Measurements from ENCODE around the gene CLTCL1.
A peak's percentile ranks its signal among the peaks of the same experiment; 100 is the strongest.
"Not testable (repeated sequence)": the region's sequence is repeated elsewhere in the genome, so short reads cannot be mapped to it uniquely, and the experiment has no call there.

Gene CLTCL1

DNA sequence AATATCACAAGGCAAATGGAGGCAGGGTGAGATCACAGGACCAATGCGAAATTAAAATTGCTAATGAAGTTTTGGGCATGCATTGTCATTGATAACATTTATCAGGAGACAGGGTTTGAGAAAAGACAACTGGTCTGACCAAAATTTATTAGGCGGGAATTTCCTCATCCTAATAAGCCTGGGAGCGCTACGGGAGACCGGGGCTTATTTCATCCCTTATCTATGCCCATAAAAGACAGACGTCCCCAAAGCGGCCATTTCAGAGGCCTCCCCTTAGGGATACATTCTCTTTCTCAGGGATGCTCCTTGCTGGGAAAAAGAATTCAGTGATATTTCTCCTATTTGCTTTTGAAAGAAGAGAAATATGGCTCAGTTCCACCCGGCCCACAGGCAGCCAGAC, 28.6 kb upstream of the CLTCL1 start:
- not testable (repeated sequence) for H3K9me3 ChIP-seq (ENCODE audit: control insufficient read depth, insufficient read depth, low read length); H3K4me1 ChIP-seq (ENCODE audit: control insufficient read depth, insufficient read depth, low read length); H3K9ac ChIP-seq (ENCODE audit: low read depth, low read length); H3K27me3 ChIP-seq (ENCODE audit: control insufficient read depth, insufficient read depth, low read length); H3K36me3 ChIP-seq (ENCODE audit: control insufficient read depth, insufficient read depth, low read length); H3K4me3 ChIP-seq (ENCODE audit: low read depth, low read length)

- Histone ChIP-seq H3K27me3 (ENCODE audit: control insufficient read depth, insufficient read depth, low read length) (no peaks in the 10 kb centered on the region), H3K4me3 (ENCODE audit: low read depth, low read length) (no peak overlapping the region), H3K9me3 (ENCODE audit: control insufficient read depth, insufficient read depth, low read length) (no peaks in the 10 kb centered on the region), H3K36me3 (ENCODE audit: control insufficient read depth, insufficient read depth, low read length) (no peaks in the 10 kb centered on the region), H3K9ac (ENCODE audit: low read depth, low read length) (no peak overlapping the region), H3K4me1 (ENCODE audit: control insufficient read depth, insufficient read depth, low read length) (no peaks in the 10 kb centered on the region)
These were observed 27.8 kb upstream of the CLTCL1 start for GRCh38 chr22:19319281-19319680.

DNA sequence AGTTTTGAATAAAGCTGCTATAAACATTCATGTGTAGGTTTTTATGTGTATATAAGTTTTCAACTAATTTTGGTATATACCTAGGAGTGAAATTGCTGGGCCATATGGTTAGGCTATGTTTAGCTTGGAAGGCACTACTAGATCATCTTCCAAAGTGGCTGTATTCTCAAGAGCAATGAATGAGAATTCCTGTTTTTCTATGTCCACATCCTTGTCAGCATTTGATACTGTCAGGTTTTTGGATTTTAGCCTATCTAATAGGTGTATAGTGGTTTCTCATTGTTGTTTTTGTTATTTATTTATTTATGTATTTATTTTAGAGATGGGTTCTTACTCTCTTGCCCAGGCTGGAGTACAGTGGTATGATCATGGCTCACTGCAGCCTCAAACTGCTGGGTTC, 26.3 kb upstream of the CLTCL1 start:
- Histone ChIP-seq H3K9me3 (ENCODE audit: control insufficient read depth, insufficient read depth, low read length) (no peaks in the 10 kb centered on the region), H3K36me3 (ENCODE audit: control insufficient read depth, insufficient read depth, low read length) (no peaks in the 10 kb centered on the region), H3K27me3 (ENCODE audit: control insufficient read depth, insufficient read depth, low read length) (no peaks in the 10 kb centered on the region), H3K4me3 (ENCODE audit: low read depth, low read length) (no peak overlapping the region), H3K4me1 (ENCODE audit: control insufficient read depth, insufficient read depth, low read length) (no peaks in the 10 kb centered on the region), H3K9ac (ENCODE audit: low read depth, low read length) (no peak overlapping the region)

- H3K9me3 ChIP-seq (ENCODE audit: control insufficient read depth, insufficient read depth, low read length): no peaks in the 10 kb centered on the region
- no peaks in the 10 kb centered on the region for H3K36me3 ChIP-seq (ENCODE audit: control insufficient read depth, insufficient read depth, low read length)
- no peaks in the 10 kb centered on the region for H3K27me3 ChIP-seq (ENCODE audit: control insufficient read depth, insufficient read depth, low read length)
- no peak overlapping the region for H3K9ac ChIP-seq (ENCODE audit: low read depth, low read length)
- no peak overlapping the region for H3K4me3 ChIP-seq (ENCODE audit: low read depth, low read length)
- no peaks in the 10 kb centered on the region for H3K4me1 ChIP-seq (ENCODE audit: control insufficient read depth, insufficient read depth, low read length)
These were observed 16.4 kb upstream of the CLTCL1 start for GRCh38 chr22:19307872-19308271.

DNA sequence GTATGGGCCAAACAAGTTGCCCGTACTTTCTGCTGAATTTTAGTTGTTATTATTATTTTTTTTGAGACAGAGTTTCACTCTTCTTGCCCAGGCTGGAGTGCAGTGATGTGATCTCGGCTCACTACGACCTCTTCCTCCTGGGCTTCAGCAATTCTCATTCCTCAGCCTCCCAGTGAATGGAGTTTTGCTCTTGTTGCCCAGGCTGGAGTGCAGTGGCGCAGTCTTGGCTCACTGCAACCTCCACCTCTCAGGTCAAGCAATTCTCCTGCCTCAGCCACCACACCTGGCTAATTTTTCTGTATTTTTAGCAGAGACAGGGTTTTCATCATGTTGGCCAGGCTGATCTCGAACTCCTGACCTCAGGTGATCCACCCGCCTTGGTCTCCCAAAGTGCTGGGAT, 15.0 kb upstream of the CLTCL1 start:
- H3K9me3 ChIP-seq (ENCODE audit: control insufficient read depth, insufficient read depth, low read length); H3K4me3 ChIP-seq (ENCODE audit: low read depth, low read length); H3K27me3 ChIP-seq (ENCODE audit: control insufficient read depth, insufficient read depth, low read length); H3K9ac ChIP-seq (ENCODE audit: low read depth, low read length); H3K4me1 ChIP-seq (ENCODE audit: control insufficient read depth, insufficient read depth, low read length); H3K36me3 ChIP-seq (ENCODE audit: control insufficient read depth, insufficient read depth, low read length): not testable (repeated sequence)

DNA sequence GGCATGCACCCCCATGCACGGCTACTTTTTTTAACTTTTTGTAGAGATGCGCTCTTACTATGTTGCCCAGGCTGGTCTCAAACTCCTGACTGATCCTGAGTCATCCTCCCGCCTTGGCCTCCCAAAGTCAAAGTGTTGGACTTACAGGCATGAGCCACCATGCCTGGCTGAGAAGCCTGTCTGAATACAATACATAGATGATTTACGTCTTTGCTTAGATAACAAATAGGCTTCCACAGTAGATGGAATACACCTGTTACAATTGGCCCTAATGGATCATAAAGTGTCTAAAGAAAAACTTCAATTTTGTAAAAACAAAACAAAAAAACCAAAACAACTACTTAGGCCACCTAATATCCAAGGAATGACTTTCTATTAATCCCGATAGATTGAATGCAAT, 13.0 kb upstream of the CLTCL1 start:
- Histone ChIP-seq H3K4me1 (ENCODE audit: control insufficient read depth, insufficient read depth, low read length) (no peaks in the 10 kb centered on the region), H3K4me3 (ENCODE audit: low read depth, low read length) (no peak overlapping the region), H3K36me3 (ENCODE audit: control insufficient read depth, insufficient read depth, low read length) (no peaks in the 10 kb centered on the region), H3K9ac (ENCODE audit: low read depth, low read length) (no peak overlapping the region), H3K9me3 (ENCODE audit: control insufficient read depth, insufficient read depth, low read length) (no peaks in the 10 kb centered on the region), H3K27me3 (ENCODE audit: control insufficient read depth, insufficient read depth, low read length) (no peaks in the 10 kb centered on the region)

DNA sequence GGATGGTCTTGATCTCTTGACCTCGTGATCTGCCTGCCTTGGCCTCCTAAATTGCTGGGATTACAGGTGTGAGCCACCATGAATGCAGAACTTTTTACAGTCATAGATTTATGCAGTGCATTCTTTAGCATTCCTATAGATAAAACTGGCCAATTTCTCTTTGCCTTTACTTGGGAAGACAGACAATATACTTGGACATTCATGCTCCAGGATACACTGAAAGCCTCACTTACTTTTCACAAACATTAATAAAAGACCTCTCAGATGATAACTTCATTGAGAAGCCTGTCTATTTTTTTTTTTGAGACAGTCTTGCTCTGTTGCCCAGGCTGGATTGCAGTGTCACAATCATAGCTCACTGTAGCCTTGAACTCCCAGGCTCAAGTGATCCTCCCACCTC, 12.3 kb upstream of the CLTCL1 start:
- Histone ChIP-seq H3K36me3 (ENCODE audit: control insufficient read depth, insufficient read depth, low read length) (no peaks in the 10 kb centered on the region), H3K27me3 (ENCODE audit: control insufficient read depth, insufficient read depth, low read length) (no peaks in the 10 kb centered on the region), H3K9me3 (ENCODE audit: control insufficient read depth, insufficient read depth, low read length) (no peaks in the 10 kb centered on the region), H3K9ac (ENCODE audit: low read depth, low read length) (no peak overlapping the region), H3K4me3 (ENCODE audit: low read depth, low read length) (no peak overlapping the region), H3K4me1 (ENCODE audit: control insufficient read depth, insufficient read depth, low read length) (no peaks in the 10 kb centered on the region)

DNA sequence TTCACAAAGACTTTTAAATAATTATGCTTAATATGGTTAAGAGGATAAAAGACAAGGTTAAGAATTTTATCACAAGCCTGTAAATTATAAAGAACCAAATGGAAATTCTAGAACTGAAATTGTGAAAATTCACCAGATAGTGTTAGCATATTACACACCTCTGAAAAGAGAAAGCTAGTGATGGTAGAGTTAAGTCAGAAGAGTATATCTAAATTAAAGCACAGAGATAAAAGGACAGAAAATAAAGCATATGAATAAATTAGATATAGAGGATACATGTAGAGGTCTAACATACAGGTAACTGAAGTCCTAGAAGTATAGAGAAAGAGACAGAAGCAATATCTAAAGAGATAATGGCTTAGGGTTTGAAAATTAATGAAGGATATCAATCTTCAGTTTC, 4.2 kb upstream of the CLTCL1 start:
- Histone ChIP-seq H3K4me3 (ENCODE audit: low read depth, low read length) (no peak overlapping the region), H3K9me3 (ENCODE audit: control insufficient read depth, insufficient read depth, low read length) (no peaks in the 10 kb centered on the region), H3K4me1 (ENCODE audit: control insufficient read depth, insufficient read depth, low read length) (peaks cover 9% of the 10 kb centered on the region), H3K27me3 (ENCODE audit: control insufficient read depth, insufficient read depth, low read length) (peaks cover 5% of the 10 kb centered on the region), H3K36me3 (ENCODE audit: control insufficient read depth, insufficient read depth, low read length) (no peaks in the 10 kb centered on the region), H3K9ac (ENCODE audit: low read depth, low read length) (no peak overlapping the region)

- Histone ChIP-seq H3K36me3 (ENCODE audit: control insufficient read depth, insufficient read depth, low read length) (no peaks in the 10 kb centered on the region), H3K4me3 (ENCODE audit: low read depth, low read length) (peak overlapping the region; percentile 83), H3K9ac (ENCODE audit: low read depth, low read length) (no peak overlapping the region), H3K9me3 (ENCODE audit: control insufficient read depth, insufficient read depth, low read length) (no peaks in the 10 kb centered on the region), H3K27me3 (ENCODE audit: control insufficient read depth, insufficient read depth, low read length) (peaks cover 15% of the 10 kb centered on the region), H3K4me1 (ENCODE audit: control insufficient read depth, insufficient read depth, low read length) (peaks cover 23% of the 10 kb centered on the region)
These were observed 1.1 kb upstream of the CLTCL1 start for GRCh38 chr22:19292458-19293230.

- H3K9ac ChIP-seq (ENCODE audit: low read depth, low read length): peak overlapping the region; percentile 76
- H3K9me3 ChIP-seq (ENCODE audit: control insufficient read depth, insufficient read depth, low read length): no peaks in the 10 kb centered on the region
- peak overlapping the region; percentile 82 for H3K4me3 ChIP-seq (ENCODE audit: low read depth, low read length)
- peaks cover 15% of the 10 kb centered on the region for H3K27me3 ChIP-seq (ENCODE audit: control insufficient read depth, insufficient read depth, low read length)
- peaks cover 33% of the 10 kb centered on the region for H3K4me1 ChIP-seq (ENCODE audit: control insufficient read depth, insufficient read depth, low read length)
- H3K36me3 ChIP-seq (ENCODE audit: control insufficient read depth, insufficient read depth, low read length): no peaks in the 10 kb centered on the region
These were observed 320 bp downstream of the CLTCL1 start for GRCh38 chr22:19291218-19291579.

- Histone ChIP-seq H3K4me3 (ENCODE audit: low read depth, low read length) (peak overlapping the region; percentile 82), H3K4me1 (ENCODE audit: control insufficient read depth, insufficient read depth, low read length) (peaks cover 36% of the 10 kb centered on the region), H3K36me3 (ENCODE audit: control insufficient read depth, insufficient read depth, low read length) (no peaks in the 10 kb centered on the region), H3K9me3 (ENCODE audit: control insufficient read depth, insufficient read depth, low read length) (no peaks in the 10 kb centered on the region), H3K27me3 (ENCODE audit: control insufficient read depth, insufficient read depth, low read length) (peaks cover 15% of the 10 kb centered on the region), H3K9ac (ENCODE audit: low read depth, low read length) (peak overlapping the region; percentile 76)
These were observed 910 bp downstream of the CLTCL1 start for GRCh38 chr22:19290400-19291217.
